HG02759 (cell line): ENCODE data around the gene LRCH3.

Source experiments
- ATAC-seq: cut with Tn5 transposase; IDR thresholded peaks from one replicate; pipeline ENCODE4 v1.9.1; 2021; ENCODE audit warnings: mild to moderate bottlenecking, moderate library complexity; ENCODE audit not compliant: unreplicated experiment

Gene LRCH3

DNA sequence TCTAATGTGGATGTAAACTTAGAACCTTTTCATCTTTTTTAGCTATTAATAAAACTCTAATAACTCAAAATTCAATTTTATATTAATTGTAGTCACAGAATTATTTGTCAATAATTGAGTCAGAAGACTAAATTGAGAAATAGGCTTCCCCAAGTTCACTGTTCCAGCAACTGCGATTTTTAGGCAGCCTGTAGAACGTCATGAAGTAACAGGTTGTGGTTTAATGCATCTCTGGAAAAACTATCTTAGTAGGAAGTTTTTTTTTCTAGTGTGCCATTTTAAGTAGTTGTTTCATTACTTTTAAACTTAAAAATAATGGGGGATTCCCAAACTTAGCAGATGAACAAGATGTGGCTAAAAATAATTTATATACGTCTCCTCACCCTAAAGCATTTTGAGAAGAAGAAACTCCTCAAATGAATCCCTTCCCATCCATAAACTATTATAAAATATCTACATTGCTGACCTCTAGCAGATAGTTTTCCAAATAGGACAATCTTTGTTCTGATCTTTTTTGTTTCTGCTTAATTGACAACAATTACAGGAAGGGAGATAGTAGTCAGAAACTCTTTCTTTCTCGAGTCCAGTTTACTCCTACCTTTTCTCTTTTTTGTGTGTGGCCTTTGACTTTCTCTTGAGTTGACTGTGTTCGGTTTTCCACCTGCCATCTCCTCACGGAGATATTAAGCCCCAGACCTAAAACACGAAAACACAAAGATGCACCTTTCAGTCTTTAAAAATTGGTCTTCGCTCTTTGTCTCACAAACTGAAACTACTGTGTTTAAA, 43.1 kb downstream of the LRCH3 start:
- no peak for ATAC-seq

DNA sequence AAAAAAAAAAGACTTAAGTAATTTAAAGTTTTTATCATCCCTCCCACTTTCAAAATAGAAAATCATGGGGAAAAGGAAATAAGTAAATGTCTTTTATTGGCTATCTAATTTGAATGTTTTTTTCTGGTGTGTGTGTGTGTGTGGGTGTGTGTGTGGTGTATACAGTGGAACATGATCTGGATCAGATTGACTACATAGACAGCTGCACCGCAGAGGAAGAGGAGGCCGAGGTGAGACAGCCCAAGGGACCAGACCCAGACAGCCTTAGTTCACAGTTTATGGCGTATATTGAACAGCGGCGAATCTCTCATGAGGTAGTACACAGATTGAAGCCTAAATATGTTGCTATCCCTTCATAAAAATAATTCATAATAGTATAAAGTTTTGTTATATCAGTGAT, 44.5 kb downstream of the LRCH3 start:
- no peak for ATAC-seq

DNA sequence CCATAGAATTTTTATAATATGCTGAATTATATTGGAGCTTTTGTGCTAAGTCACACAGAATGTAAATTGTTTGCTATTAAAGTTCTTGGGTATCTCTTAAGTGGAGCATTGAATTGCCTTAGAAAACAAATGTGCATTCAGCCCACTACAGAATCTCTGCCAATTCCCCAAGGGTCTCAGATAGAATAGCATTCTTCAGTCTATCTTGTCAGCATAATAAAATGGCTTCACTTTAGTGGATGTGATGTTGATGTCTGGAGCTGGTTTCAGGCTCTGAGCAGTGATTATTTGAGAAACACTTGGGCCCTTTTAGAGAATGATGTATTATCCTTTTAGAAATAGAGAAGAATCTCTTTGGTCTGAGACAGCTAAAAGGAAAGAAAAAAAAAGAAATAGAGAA, 45.2 kb downstream of the LRCH3 start:
- no peak for ATAC-seq

DNA sequence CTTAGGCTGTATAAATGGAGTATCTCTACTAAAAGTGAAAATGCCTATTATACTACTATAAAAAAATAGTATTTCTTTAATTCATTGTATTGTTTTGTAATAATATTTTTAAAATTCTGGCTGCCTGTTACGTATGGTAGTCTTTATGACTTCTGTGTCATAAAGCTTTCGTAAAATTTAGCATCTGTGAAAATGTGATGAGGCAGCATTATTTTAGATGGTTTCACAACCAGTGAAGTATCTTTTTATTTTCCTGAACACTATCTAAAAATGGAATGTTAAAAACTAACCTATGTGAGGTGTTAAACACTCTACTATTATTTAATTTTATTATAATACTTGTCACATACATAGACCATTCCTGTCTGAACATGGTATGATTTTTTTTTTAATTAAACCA, 46.2 kb downstream of the LRCH3 start:
- ATAC-seq, result no peak

DNA sequence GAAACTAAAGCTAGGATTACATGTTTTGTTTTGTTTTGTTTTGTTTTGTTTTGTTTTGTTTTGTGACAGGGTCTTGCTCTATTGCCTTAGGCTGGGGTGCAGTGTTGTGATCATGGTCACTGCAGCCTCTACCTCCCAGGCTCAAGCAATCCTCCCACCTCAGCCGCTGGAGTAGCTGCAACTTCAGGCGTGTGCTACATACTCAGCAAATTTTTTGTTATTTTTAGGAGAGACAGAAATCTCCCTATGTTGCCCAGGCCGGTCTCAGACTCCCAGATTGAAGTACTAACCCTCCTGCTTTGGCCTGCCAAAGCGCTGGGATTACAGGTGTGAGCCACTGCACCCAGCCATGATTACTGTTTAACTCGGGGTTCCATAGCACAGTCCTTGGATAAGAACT, 50.7 kb downstream of the LRCH3 start:
- ATAC-seq, result no peak

DNA sequence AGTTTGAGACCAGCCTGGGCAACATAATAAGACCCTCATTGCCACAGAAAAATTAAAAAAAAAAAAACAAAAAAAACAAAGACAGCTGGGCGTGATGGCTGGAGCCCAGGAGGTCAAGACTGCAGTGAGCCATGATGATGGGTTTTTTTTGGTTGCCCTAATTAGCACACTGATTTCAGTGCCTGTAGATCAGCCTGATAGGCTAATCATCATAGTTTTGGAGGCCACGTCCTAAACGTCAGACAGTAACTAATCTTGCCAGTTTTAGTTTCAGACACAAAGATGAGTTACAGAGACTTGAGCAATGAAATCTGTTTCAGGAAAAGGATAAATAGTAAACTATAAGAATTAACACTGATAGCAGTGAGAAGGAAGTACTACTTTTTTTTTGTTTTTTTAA, 55.4 kb downstream of the LRCH3 start:
- no peak for ATAC-seq

DNA sequence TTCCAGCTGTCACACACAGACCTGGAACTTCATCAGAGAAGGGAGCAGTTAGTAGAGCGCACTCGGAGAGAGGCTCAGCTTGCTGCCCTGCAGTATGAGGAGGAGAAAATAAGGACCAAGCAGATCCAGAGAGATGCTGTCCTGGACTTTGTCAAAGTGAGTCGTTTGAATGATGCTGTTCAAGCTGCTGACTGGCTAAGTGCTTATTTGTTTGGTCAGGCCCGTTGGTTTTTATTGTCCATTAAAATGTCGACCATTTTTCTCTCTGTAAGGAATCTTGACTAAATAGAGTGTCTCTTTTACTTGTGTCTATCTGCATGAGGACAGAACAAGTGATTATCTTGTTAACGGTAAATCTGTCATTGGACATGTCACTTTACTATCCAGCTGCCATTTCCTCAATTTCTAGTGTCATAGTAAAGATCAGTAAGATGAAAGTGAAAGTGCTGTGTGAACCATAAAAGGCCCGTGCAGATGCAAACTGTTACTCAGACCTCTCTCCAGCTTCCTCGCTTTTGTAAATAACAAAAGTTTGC, 56.9 kb downstream of the LRCH3 start:
- peak; percentile 73 for ATAC-seq

DNA sequence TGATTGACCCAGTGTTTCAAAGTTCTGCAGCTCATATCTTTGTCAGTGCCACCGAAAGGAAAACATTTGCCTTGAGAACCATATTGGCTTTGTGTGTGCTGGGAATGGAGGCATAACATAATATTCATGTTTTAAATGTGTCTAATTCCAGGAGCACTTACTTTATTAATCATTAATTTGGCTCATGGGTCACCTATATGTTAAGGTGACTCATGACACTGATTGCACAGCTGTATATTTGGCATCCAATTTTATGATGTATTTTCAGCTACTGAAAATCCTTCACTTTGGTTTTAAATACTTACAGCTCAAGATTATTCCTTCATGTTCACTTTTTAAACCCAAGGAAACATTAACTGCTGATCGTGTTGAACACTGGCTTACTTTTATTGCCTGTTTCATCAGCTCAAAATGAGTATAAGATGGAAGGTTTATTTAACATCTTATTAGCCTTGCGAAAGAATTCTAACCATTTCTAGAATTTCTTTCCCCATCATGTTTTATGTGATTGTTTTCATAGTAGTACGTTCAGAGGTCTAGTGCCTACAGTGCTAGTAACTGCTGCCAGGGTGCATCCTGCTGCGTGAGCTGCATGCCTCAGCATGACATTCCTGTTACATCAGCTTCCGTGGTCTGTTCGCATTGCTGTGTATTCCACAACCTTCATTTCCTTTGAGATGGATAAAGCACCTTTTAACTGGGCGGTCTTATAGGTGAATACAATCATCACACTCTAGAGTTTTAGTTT, 63.7 kb downstream of the LRCH3 start:
- ATAC-seq, result no peak

DNA sequence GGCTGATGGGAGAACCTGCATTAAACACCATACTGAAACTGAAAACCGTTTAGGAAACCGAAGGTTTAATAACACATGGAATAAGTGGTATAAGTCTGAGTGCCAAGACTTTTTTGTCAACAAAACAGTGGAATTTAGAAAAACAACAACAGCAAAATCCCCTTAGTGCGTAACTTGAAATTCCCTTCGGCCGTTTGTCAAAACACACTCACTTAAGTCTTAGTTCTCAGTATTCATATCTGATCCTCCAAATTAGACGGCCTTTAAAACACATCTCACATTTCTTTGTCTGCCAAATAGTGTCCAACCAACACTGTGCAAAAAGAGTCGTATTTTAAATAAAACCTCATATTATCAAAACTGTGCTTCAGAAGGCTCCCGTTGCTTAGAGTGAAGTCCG, 64.5 kb downstream of the LRCH3 start:
- ATAC-seq, result no peak

DNA sequence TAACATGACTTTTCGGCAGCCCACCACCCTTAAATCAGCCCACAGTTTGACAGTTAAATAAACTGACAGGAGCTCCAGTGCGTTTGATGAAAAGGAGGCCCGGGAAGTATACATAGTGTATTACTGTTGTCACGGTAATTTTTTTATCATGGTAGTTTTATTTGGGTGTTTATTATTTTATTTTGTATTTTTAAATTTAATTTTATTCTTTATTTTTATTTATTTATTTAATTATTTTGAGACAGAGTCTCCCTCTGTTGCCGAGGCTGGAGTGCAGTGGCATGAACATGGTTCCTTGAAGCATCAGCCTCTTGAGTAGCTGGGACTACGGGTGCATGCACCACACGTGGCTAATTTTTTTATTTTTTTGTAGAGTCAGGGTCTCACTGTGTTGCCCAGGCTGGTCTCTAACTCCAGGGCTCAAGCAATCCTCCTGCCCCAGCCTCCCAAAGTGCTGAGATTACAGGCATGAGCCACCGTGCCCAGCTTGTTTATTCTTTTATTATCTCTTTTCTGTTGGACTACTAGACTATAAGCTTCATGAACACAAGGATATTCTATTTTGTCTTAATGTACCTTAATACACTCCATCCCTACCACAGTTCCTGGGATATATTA, 65.3 kb downstream of the LRCH3 start:
- ATAC-seq, result no peak

DNA sequence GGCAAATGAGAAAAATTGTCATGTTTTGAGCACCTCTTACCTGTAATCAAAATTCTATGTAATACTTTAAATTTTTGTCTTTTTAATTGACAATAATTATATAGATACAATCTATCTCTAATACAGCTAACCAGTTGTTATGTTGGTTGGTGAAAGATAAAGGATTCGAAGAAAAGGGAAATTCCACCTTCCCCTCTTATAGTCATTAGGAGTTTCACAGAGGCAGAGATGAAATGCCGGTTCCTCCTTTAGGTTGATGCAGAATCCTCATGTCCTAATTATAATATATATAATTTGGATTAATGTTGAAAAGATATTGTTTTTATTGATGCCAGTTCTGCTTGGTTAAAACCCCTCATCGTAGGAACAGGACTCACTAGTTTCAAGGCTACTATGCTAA, 67.1 kb downstream of the LRCH3 start:
- ATAC-seq, result no peak

DNA sequence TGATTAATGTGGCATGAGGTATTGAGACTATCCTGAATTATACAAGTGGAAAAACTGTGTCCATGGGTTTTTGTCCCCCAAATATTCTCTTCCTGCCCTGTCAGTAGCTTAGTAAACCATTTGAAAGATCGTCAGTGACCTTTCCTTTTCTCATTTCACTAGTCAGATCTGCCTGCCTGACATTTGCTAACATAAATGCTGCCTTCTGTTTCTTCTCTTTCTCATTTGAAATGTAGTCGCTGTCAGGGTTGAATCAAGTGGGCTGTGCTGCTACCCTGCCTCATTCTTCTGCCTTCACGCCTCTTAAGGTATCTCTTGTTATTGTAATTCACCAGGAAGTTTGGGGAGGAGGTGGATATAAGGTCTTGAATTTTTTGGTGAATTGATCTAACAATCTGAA, 67.5 kb downstream of the LRCH3 start:
- ATAC-seq, result no peak

DNA sequence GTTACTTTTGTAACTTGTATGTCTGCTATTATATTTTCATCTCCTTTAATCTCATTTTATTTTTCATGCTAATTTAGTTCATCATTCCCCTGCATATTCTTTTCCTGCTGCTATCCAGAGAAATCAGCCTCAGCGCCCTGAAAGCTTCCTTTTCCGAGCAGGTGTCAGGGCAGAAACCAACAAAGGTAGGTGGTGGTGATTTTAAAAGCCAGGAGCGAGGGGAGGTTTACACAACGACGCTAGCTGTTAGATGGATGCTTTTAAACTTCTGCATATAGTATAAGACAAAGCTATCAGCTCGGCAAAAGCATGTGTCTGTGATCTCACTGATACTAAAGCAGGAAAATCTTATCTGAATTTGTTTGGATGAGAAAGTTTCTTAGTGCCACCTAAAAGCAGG, 75.0 kb downstream of the LRCH3 start:
- no peak for ATAC-seq

DNA sequence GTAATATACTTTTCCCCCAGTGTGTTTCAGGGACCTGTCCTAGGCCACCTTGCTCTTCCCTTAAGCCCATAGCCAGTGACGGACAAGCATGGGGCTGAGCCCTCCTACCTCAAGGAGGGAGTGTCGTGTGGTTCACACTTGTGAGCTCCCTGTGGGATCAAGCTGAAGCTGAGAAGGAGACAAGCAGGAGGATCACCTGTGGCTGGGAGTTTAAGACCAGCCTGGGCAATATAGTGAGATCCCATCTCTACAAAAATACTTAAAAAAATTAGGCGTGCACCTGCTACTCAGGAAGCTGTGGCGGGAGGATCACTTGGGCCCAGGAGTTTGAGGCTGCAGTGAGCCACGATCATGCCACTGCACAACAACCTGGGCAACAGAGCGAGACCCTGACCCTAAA, 82.3 kb downstream of the LRCH3 start:
- no peak for ATAC-seq

DNA sequence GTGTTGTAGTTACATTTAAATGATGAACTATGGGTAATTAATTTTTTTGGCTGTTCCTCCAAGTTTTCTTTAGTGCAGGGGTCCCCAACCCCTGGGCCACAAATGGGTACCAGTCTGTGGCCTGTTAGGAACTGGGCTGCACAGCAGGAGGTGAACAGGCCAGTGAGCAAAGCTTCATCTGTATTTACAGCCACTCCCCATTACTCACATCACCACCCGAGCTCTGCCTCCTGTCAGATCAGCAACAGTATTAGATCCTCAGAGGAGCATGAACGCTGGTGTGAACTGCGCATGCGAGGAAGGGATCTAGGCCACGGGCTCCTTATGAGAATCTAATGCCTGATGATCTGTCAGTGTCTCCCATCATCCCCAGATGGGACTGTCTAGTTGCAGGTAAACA, 83.0 kb downstream of the LRCH3 start:
- no peak for ATAC-seq

DNA sequence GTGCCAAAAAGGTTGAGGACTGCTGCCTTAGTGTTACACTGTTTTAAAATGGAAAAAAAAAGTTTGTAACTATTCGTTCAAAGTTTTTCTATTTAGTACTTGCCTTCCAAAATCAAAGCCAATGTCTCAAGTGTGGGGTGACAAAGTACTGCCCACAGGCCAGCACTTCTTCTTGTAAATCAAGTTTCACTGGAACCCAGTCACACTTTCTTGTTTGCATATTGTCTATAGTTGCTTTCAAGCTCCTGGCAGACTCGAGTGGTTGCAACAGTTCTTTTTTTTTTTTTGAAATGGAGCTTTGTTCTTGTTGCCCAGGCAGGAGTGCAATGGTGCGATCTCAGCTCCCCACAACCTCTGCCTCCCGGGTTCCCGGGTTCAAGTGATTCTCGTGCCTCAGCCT, 83.6 kb downstream of the LRCH3 start:
- ATAC-seq, result no peak

DNA sequence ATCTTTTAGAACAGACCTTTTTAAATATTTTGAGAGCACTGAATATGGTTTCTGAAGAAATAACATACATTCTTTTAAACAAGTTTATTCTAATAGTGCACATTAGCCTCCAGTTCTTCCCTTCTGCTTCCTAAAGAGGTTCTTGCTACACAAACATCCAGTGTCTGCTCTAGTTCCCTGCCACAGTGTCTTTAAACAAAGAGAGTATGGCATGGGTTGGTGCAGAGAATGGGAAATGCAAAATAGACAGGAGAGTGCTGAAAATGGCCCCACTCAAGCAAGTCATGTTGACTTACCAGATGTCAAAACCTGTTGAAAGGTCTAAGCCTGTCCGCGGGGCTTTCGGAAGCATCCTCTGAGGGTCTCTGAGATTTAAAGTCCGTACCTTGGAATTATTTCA, 86.8 kb downstream of the LRCH3 start:
- no peak for ATAC-seq

DNA sequence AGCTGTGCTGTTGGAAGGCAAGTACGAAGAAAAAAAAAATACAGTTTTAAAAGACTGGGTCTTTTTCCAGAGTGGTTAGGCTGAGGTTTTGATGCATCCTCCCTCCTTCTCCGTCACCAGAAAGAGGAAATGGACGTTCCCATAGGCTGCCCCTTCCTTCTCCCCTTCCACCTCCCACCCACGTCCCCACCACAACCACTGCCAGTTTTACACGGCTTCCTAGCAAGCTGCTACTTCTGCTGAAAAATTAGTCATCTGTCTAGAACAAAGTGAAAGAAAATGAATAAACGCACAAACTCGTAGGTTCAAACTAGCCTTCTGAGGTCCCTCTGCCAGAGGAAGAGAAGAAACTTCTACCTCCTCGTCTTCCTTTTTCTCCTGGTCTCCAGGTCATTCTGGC, 87.4 kb downstream of the LRCH3 start:
- no peak for ATAC-seq

DNA sequence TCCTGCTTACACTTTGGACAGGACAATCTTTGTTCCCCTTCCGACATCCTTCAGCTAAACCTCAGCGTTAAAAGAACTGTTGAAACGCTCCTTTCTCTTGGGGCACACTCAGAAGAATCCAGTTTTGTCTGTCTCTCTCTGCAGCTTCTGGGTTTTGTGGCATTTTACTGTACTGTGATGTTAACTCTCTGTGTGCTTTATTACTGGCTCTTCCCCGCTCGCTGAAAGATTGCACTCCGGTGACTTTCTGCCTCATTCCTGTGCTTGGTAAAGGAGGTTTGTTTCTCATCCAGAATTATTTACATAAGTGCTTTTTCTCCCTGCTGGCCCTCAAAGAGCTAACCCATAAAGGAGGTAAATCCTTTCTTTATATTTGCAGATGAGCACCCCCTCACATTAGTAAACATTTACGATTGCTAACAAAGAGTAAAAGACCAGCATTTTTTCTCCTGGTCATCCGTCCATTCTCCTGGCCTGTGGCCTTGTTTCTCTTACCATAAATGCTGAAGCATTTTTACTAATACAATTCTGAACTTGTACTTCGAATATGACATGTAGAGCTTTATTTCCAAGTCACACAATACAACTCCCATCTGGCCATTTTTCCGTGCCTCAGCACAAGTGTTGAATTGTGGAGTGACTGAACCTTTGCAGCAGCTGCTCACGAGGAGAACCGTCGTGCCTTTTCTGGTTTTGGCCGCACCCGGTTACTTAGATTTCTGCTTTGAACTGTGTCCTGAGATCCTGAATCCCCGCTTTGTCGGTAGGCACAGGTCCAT, 89.6 kb downstream of the LRCH3 start:
- ATAC-seq, result no peak

DNA sequence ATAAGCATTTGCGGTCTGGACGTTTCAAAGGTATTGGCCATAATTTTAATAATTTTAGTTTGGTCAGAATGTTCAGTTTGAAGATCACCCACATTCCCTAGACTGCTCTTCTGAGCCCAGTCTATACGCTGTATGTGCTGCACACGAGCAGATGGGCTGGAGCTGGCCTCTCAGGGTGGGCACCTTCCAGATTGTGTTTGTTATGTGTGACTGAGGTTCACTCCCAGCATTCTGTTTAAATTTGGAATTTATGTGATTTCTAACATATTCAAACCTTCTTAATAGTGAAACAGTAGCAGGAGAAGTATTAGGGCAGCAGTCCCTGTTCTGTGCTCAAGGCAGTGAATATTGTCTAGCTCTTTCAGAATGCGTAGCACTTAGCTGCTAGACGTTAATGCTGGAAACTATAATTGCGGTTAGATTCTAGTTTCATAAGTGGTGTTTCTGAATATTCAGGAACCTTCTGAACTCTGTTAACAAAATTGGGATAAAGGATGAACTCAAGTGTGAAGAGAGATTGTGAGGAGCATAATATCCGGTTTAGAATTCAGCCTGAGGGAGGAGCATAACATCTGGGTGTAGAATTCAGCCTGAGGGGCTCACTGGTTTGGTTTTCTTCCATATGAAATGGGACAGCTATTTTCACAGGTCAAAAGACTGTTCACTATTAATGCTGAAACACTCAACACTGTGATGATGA, 90.4 kb downstream of the LRCH3 start:
- ATAC-seq, result no peak

DNA sequence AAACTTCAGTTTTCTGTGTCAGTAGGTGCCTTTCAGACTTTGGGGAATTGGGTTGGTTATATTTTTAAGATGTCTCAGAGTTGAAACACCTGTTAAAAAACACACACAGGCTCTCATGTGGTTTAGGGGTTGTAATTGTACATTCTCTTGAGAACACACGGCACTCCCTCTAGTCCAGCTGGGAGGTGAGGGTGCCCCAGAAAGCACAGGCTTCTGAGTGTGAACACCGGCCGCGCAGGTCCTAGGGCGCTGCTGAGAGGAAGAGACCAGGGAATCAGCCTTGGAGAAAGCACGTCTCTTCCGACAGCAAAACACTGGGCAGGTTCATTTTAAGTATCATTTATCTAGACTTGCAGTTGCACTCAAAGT, 90.9 kb downstream of the LRCH3 start:
- ATAC-seq, result no peak
